HG02840 (cell line): ENCODE data around the gene LRFN5.
"Not testable (repeated sequence)": the region's sequence is repeated elsewhere in the genome, so short reads cannot be mapped to it uniquely, and the experiment has no call there.

Experiments used
- ATAC-seq: cut with Tn5 transposase; IDR thresholded peaks from one replicate; pipeline ENCODE4 v1.9.1; 2021; ENCODE audit warnings: mild to moderate bottlenecking, moderate library complexity, moderate number of reproducible peaks; ENCODE audit not compliant: unreplicated experiment, low FRiP score

The LRFN5 gene

GRCh38 chr14:41606532-41607303 lies at the start of gene LRFN5:
TSS of gene LRFN5 (plus strand) at chr14:41606876.
- ATAC-seq: no peak

- ATAC-seq: no peak
Measured at GRCh38 chr14:41558490-41558889, 48.2 kb upstream of the LRFN5 start.

GRCh38 chr14:41566864-41567263 lies 39.8 kb upstream of the LRFN5 start:
- ATAC-seq: not testable (repeated sequence)

- ATAC-seq: no peak
Measured at GRCh38 chr14:41568979-41569378, 37.7 kb upstream of the LRFN5 start.

GRCh38 chr14:41570415-41571155 lies 36.1 kb upstream of the LRFN5 start:
- no peak for ATAC-seq

- no peak for ATAC-seq
Measured at GRCh38 chr14:41586237-41586636, 20.4 kb upstream of the LRFN5 start.

GRCh38 chr14:41597647-41598046 lies 9.0 kb upstream of the LRFN5 start:
- no peak for ATAC-seq

GRCh38 chr14:41599805-41600385 lies 6.8 kb upstream of the LRFN5 start:
- ATAC-seq: not testable (repeated sequence)

- no peak for ATAC-seq
Measured at GRCh38 chr14:41604721-41605531, 1.8 kb upstream of the LRFN5 start.

GRCh38 chr14:41605550-41606281 lies 960 bp upstream of the LRFN5 start:
- no peak for ATAC-seq

- ATAC-seq: no peak
Measured at GRCh38 chr14:41606282-41606531, 469 bp upstream of the LRFN5 start.

- no peak for ATAC-seq
Measured at GRCh38 chr14:41607304-41607775, 664 bp downstream of the LRFN5 start.

GRCh38 chr14:41607966-41608663 lies 1.4 kb downstream of the LRFN5 start:
- ATAC-seq: no peak

GRCh38 chr14:41608681-41609390 lies 2.2 kb downstream of the LRFN5 start:
- no peak for ATAC-seq

- no peak for ATAC-seq
Measured at GRCh38 chr14:41609704-41610183, 3.1 kb downstream of the LRFN5 start.

GRCh38 chr14:41615011-41615595 lies 8.4 kb downstream of the LRFN5 start:
- no peak for ATAC-seq

- ATAC-seq: no peak
Measured at GRCh38 chr14:41623736-41624135, 17.1 kb downstream of the LRFN5 start.

GRCh38 chr14:41629876-41630275 lies 23.2 kb downstream of the LRFN5 start:
- no peak for ATAC-seq
